GM12878 (cell line): ENCODE measurements around the gene TCHP. TPM values are rescaled to one million over a fixed set of nuclear protein-coding genes. Genes with fewer than 3 reads are reported as not detected.

Experiments used
- ATAC-seq: fragments of 200-7000 bp; cut with Tn5 transposase; 3 replicates; pipeline ENCODE4 v1.9.1; 2020; ENCODE audit warnings: mild to moderate bottlenecking, moderate library complexity
- BruUV-seq: library from RNA; stranded (reverse); fragments of 400-500 nt; replicated peaks from 2 replicates; lab custom pipeline; 2021; lab: Mats Ljungman, UMichigan
- CTCF ChIA-PET: fragments of 300-600 bp; sonication (Branson Sonifier 250); formaldehyde crosslinking; extraction: SDS; loops from one replicate; lab custom pipeline; 2021; ENCODE audit warnings: inconsistent platforms; lab: Yijun Ruan, JAX
- POLR2A ChIA-PET: fragments of 350-600 bp; formaldehyde crosslinking; extraction: SDS; loops from one replicate; lab custom pipeline; 2021; ENCODE audit warnings: inconsistent platforms; lab: Charles Lee
- RAD21 ChIA-PET: fragments of 300-600 bp; sonication (Branson Sonifier 250); formaldehyde crosslinking; loops from one replicate; lab custom pipeline; 2023; ENCODE audit warnings: antibody characterized with exemption; ENCODE audit not compliant: unreplicated experiment; lab: Charles Lee
- SMC1A ChIA-PET: fragments of 300-600 bp; sonication (Branson Sonifier 250); formaldehyde crosslinking; loops from one replicate; lab custom pipeline; 2023; ENCODE audit not compliant: unreplicated experiment, uncharacterized antibody; lab: Charles Lee
- DNase-seq: peaks from one replicate; pipeline ENCODE4 v3.0.0-alpha.2; 2011; ENCODE audit warnings: low read depth, low spot score
- FAIRE-seq: peaks from 3 replicates; lab custom pipeline; 2011; peaks lifted over from hg19 to GRCh38; lab: Jason Lieb, UNC
- H2AFZ ChIP-seq: 2 replicates; pipeline ENCODE4 v1.6.0; 2011; ENCODE audit warnings: low read depth, low read length, control low read depth; ENCODE audit not compliant: control insufficient read depth
- H3K27ac ChIP-seq: 2 replicates; pipeline ENCODE4 v1.5.1; 2011; ENCODE audit warnings: control low read depth; ENCODE audit not compliant: control insufficient read depth, insufficient read depth
- H3K27me3 ChIP-seq, 2 experiments: replicated peaks in 1 of 2; 2 replicates each; pipeline versions ENCODE4 v1.6.0 to v1.6.1; 2011; ENCODE audit warnings: low read length in 1 of 2; ENCODE audit not compliant: control insufficient read depth in 2 of 2, insufficient read depth in 2 of 2
- H3K36me3 ChIP-seq, 2 experiments: 2 replicates each; pipeline ENCODE4 v1.5.1; 2011; ENCODE audit warnings: low read length in 1 of 2; ENCODE audit not compliant: control insufficient read depth in 2 of 2, insufficient read depth in 2 of 2
- H3K4me1 ChIP-seq: 2 replicates; pipeline ENCODE4 v1.6.1; 2011; ENCODE audit warnings: mild to moderate bottlenecking, low read length, moderate library complexity, mixed read lengths; ENCODE audit not compliant: control insufficient read depth, insufficient read depth
- H3K4me2 ChIP-seq: 2 replicates; pipeline ENCODE4 v1.6.0; 2011; ENCODE audit warnings: control low read depth; ENCODE audit not compliant: control insufficient read depth, insufficient read depth
- H3K4me3 ChIP-seq: fragments of 200-600 bp; sonication (generic); 2 replicates; pipeline ENCODE4 v1.5.1; 2016
- H3K79me2 ChIP-seq: 2 replicates; pipeline ENCODE4 v1.6.0; 2011; ENCODE audit warnings: low read length; ENCODE audit not compliant: control insufficient read depth, insufficient read depth
- H3K9ac ChIP-seq: 2 replicates; pipeline ENCODE4 v1.8.0; 2011; ENCODE audit warnings: low read length, control low read depth, mixed read lengths; ENCODE audit not compliant: control insufficient read depth, insufficient read depth
- H3K9me3 ChIP-seq: replicated peaks from 3 replicates; pipeline ENCODE4 v1.5.1; 2011; ENCODE audit warnings: mild to moderate bottlenecking, low read length; ENCODE audit not compliant: control insufficient read depth, insufficient read depth
- H4K20me1 ChIP-seq: 2 replicates; pipeline ENCODE4 v1.6.0; 2011; ENCODE audit not compliant: control insufficient read depth, insufficient read depth
- BCL11A ChIP-seq: IDR thresholded peaks from 2 replicates; pipeline ENCODE4 v1.6.1; 2011; ENCODE audit warnings: low read depth, low read length
- CEBPZ ChIP-seq: fragments of 150-350 bp; IDR thresholded peaks from 2 replicates; pipeline ENCODE4 v1.6.1; 2016; ENCODE audit warnings: low read depth, low read length
- E2F8 ChIP-seq: fragments of 450-650 bp; IDR thresholded peaks from 2 replicates; pipeline ENCODE4 v1.6.1; 2018; ENCODE audit warnings: mild to moderate bottlenecking, low read depth, moderate library complexity; ENCODE audit not compliant: partially characterized antibody
- NKRF ChIP-seq: fragments of 450-650 bp; conservative IDR thresholded peaks from 2 replicates; pipeline ENCODE4 v1.6.1; 2017; ENCODE audit warnings: mild to moderate bottlenecking, moderate library complexity
- NR2C1 ChIP-seq: fragments of 450-650 bp; IDR thresholded peaks from 2 replicates; pipeline ENCODE4 v1.6.1; 2017; ENCODE audit warnings: antibody characterized with exemption, mild to moderate bottlenecking, moderate library complexity
- PAX8 ChIP-seq: fragments of 450-650 bp; IDR thresholded peaks from 2 replicates; pipeline ENCODE4 v1.6.1; 2017; ENCODE audit warnings: mild to moderate bottlenecking, moderate library complexity
- RB1 ChIP-seq: fragments of 450-650 bp; formaldehyde crosslinking; IDR thresholded peaks from 2 replicates; pipeline ENCODE4 v1.6.1; 2017; ENCODE audit warnings: mild to moderate bottlenecking, borderline replicate concordance
- SMC3 ChIP-seq: IDR thresholded peaks from 2 replicates; pipeline ENCODE4 v1.6.1; 2011; ENCODE audit warnings: low read length, improper control_type of control experiment, borderline replicate concordance
- SPI1 ChIP-seq: IDR thresholded peaks from 2 replicates; pipeline ENCODE4 v1.6.1; 2011; ENCODE audit warnings: low read depth, mild to moderate bottlenecking, low read length, moderate library complexity, borderline replicate concordance; ENCODE audit not compliant: insufficient read depth
- SREBF1 ChIP-seq: IDR thresholded peaks from 2 replicates; pipeline ENCODE4 v1.6.1; 2012; ENCODE audit warnings: mild to moderate bottlenecking, low read length
- WGBS: methylation state at CpG from one replicate; pipeline ENCODE4 v1.1.6; 2016; ENCODE audit warnings: low lambda C conversion rate; ENCODE audit not compliant: insufficient replicate concordance, insufficient coverage; ENCODE audit errors: missing lambda C conversion rate; 5-methylcytosine and 5-hydroxymethylcytosine counted together
- in situ Hi-C: fragments of 300-500 bp; cut with MboI; formaldehyde crosslinking; loops from 9 replicates; pipeline ENCODE4 v1.14.3; 2018; ENCODE audit warnings: mixed read lengths
- intact Hi-C: fragments of 100-400 bp; cut with micrococcal nuclease; formaldehyde crosslinking; loops from one replicate; pipeline ENCODE4 v1.14.2; 2022; ENCODE audit not compliant: unreplicated experiment
- polyA plus RNA-seq, 11 experiments: library from polyadenylated mRNA; depleted of rRNA in 4 of 11; unstranded in 6 of 11; stranded (reverse) in 5 of 11; fragments of >200 nt; fragmentation: Nextera tagmentation in 4 of 11; fragmentation: Illumina TruSeq in 1 of 11; extraction: Ambion mirVana in 4 of 11; extraction: Trizol in 1 of 11; gene quantifications; 1 replicate in 1 of 11; 2 replicates in 10 of 11; pipeline versions ENCODE4 v1.2.1 to v1.2.3, GENCODE V29; 2011 to 2016; ENCODE audit warnings: inconsistent platforms in 2 of 11, missing spikeins in 2 of 11, low read depth in 1 of 11
- total RNA-seq, 4 experiments: library from RNA; depleted of rRNA in 3 of 4; stranded (reverse); fragments of >200 nt in 3 of 4; fragmentation: Illumina TruSeq in 1 of 4; extraction: Trizol in 1 of 4; gene quantifications; 2 replicates each; pipeline versions ENCODE4 v1.2.1 to v1.2.3, GENCODE V29; 2013 to 2021

The TCHP gene
- total and polyA plus RNA-seq, 10 of the 15 experiments (the other 5 are each of a cell fraction or from before 2014, with no cell fraction given): 4.8 to 18.6 (median 15.0) TPM

- intact Hi-C loops (no loop called here), in situ Hi-C loops (no loop called here)
- Histone ChIP-seq H3K27ac (no peak overlapping the region), H3K4me3 (no peak overlapping the region), H3K9me3 (no peaks in the 10 kb centered on the region), H3K36me3 (peaks cover 1 to 6% of the 10 kb centered on the region in 2 experiments; a peak in 3 of 4 replicates), H3K27me3 (no peaks in the 10 kb centered on the region), H3K4me1 (no peaks in the 10 kb centered on the region), H2AFZ (no peak overlapping the region), H4K20me1 (no peaks in the 10 kb centered on the region), H3K4me2 (no peak overlapping the region), H3K9ac (no peak overlapping the region), H3K79me2 (no peaks in the 10 kb centered on the region)
- FAIRE-seq (no peak), ATAC-seq (no peak), DNase-seq (no peak)
- ChIA-PET RAD21 (interaction anchor here (0.8 to 3.3 kb wide), 2 partner anchors 10 to 21 kb away, joined by 3 to 28 read pairs; no protein-coding TSS in a partner anchor), SMC1A (no interaction called here), POLR2A (interaction anchor here (0.5 kb wide), 1 partner anchor 371 kb away, joined by 4 read pairs; no protein-coding TSS in a partner anchor), CTCF (interaction anchor here (0.7 to 4.7 kb wide), 7 partner anchors 11 to 244 kb away, joined by 3 to 55 read pairs (median 4); no protein-coding TSS in a partner anchor)
- 81% methylated on average over 14 of the region's 14 CpGs for WGBS
- no TSS peak for BruUV-seq
- TF ChIP-seq BCL11A (no peak), RB1 (no peak), SMC3 (no peak), NKRF (no peak), SPI1 (no peak), NR2C1 (no peak), SREBF1 (no peak), E2F8 (no peak), CEBPZ (no peak), PAX8 (no peak)
Observed at GRCh38 chr12:109855377-109855776, 44.7 kb upstream of the TCHP start.
